Activated CD8-positive, alpha-beta memory T cell treated with anti-CD3 and anti-CD28 coated beads, Interleukin-2, amount 50 U/mL, for 48 hours (primary cell): ENCODE data around the gene LPAR3.
"Not testable (repeated sequence)": the region's sequence is repeated elsewhere in the genome, so short reads cannot be mapped to it uniquely, and the experiment has no call there.

Experiments
- DNase-seq: peaks from one replicate; pipeline ENCODE4 v3.0.0-alpha.2; 2020

Gene LPAR3, protein sequence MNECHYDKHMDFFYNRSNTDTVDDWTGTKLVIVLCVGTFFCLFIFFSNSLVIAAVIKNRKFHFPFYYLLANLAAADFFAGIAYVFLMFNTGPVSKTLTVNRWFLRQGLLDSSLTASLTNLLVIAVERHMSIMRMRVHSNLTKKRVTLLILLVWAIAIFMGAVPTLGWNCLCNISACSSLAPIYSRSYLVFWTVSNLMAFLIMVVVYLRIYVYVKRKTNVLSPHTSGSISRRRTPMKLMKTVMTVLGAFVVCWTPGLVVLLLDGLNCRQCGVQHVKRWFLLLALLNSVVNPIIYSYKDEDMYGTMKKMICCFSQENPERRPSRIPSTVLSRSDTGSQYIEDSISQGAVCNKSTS

DNA sequence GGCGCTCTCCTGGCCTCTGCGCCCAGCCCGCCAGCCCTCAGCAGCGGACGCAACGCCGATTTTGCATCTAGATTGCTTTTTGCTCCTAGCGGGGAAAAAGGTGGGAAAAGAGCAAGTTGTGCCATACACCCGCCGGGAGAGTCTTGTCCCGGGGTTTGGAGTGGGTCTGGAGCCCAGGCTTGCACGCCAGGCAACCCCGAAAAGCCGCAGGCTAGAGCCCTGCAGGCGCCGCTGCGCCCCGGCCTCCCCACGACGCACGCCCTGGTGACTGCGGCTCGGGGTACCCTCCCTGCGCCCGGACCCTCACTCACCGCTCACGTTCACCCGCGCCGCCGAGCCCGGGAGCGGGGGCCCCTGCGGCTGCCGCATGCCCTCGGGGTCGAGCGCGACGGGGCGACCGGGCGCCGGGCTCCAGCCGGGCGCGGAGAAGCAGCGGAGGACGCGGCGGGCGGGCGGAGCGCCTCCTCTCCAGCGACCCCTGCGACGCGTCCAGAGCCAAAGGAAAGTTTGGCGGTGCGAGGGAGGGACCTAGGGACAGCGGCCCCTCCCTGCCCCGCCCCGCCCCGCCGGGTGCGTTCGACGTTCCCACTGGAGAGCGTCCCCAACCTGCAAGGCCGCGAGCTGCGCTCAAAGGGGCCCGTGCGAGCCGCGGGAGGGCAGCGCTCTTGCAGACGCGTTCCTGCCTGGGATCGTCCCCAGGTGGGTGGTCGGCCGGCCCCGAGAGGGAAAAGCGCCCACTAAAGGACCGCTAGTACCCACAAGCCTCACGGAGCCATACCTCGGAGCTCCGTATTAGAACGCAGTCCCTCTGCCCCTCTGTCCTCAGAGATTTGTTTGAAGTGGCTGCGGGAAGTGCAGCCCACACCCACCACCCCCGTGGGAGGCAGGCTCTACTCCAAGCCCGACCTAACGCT lies at the start of gene LPAR3:
Gene LPAR3, minus strand, starts transcription at position 502 of the 914 bp plus-strand sequence. CDS start 27,086 bp downstream, outside the sequence.
- peak; percentile 56 for DNase-seq

DNA sequence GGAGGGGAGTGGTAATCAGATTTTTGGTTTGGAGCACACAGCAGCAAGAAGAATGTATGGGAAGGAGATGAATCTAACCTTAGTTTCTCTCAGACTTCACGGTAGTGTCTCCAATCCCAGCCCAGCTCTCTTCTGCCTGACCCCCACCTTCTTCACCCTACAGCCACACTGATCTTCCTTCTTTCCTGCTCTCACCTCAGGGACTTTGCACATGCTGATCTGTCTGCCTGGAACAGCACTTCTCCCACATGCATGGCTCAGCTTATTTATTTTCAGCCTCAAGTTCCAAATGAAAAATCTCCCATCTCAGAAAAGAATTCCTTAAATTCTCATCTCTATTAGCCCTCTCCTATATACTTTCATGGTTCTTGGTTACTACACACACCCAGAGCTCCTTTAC lies 48.8 kb upstream of the LPAR3 start:
- no peak for DNase-seq

DNA sequence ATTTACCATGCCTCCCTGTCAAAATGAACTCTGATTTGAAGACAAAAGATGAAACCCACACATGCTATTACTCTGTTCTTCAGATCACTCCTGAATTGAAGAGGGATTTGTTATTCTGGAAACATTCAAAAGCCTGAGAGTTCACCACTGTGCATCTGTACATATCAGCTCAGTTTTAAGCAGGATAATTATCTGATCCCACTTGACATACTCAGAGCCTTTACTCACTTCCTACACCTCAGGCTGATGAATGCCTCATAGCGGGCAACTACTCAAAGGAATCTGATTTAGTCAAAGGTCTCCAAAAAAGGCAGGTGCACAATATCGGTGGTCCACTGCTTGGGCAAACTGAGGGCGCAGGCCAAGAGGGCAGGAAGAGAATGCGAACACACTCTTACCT lies 47.5 kb upstream of the LPAR3 start:
- DNase-seq = no peak

DNA sequence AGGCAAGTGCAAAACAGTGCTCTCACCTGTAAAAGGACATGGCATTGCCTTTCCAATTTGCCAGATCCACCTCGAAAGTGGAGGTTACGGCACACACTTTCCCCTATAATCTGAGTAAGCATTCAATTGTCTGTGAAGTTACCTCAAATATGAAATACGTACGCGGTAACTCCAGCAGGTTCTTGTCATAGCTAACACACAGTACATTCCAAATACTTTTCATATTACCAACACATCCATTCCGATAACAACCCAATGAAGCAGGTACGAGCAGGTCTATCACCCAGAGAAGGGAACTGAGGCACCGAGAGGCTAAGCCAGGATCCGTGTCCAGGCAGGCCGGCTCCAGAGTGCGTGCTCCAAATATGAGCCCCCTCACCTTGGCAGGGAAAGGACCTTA lies 46.8 kb upstream of the LPAR3 start:
- no peak for DNase-seq

DNA sequence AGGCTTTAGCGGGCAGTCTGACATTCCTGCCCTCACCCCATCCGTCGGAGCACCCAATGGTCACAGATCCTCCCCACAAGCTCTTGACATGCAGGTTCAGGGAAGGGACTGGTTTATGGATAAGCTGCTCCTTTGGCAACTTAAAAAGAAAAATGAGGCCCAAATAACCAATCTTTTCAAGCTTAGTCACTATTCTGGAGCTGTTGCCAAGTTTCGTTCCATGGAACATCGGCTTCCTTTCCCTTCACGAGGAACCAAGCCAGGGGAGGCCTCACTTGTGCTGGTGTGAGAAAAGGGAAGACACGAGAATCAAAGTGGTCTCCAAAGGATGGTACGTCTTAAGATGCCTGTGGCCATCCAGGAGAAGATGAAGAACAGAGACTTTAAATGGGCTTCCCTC lies 46.1 kb upstream of the LPAR3 start:
- DNase-seq = no peak

DNA sequence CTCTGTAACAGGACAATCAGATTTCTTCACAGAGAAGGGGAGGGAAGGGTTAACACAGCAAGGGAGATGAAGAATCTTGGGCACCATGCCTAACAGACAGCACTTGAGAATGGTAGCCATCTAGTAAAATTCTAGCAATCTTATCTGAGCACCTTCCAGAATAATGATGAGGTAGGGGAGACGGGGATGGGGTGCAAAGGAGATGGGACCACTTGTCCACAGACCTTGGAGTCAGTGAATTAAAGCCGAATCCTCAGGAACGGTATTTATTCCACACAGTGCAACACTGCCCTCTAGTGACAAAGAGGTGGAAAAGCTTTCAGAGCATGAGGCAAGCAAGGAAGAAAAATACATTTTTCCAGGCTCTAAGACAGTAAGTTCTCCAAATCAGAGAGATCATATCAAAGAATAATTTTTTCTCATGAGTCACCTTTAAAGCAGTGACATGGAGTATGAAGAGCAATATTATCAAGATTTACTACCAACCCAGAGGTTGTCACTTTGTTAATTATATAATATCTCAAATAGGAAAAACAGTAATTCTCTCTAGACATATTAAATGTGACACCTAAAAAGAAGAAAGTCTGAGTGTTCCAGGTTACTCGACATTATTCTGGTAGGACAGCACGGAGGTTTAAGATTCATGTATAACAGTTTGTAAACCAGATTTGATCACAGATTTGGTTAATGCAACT lies 43.3 kb upstream of the LPAR3 start:
- DNase-seq = no peak

DNA sequence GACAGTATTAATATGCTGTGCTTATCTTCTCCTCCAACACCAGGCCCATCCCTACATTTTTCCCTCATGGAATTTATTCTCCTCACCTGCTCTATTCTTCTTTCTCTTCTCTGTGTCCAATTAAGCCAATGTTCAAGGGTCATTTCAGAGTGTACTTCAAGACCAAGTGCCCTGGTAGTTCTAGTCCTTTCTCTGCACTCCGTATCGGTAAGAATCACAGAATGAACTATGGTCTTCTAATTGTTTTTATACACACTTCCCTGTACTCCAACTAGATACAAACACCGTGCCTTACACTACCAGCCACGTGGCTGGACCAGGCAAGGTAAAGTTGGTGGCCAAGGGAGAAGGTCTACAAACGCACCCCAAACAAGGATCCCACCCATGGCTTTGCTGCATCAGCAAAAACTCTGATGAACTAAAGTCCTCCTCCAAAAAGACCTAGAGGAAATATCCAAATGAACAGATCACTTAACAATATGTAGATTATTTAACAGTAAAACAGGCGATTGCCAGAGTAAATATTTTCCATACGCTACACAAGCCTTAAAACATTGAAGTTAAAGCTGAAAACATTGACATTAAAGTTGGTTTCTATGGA lies 40.1 kb upstream of the LPAR3 start:
- DNase-seq = no peak

DNA sequence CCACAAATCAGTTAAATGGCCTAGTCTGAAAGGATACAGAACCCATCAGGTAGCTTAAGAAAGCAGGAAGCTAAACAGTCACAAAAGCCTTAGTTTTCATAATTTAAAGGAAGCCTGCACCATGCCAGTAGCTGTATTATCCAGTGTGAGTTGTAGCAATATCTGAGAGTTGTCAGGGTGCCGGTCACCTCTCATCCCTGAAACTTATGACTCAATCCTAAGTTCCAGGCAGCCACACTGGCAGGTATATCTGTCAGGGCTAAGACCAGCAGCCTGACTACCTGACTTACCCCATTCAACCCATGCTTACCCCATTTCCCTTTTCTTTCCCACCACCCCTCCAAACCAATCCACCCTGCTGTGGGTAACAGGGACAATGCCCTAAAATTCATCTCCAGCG lies 37.8 kb upstream of the LPAR3 start:
- no peak for DNase-seq

DNA sequence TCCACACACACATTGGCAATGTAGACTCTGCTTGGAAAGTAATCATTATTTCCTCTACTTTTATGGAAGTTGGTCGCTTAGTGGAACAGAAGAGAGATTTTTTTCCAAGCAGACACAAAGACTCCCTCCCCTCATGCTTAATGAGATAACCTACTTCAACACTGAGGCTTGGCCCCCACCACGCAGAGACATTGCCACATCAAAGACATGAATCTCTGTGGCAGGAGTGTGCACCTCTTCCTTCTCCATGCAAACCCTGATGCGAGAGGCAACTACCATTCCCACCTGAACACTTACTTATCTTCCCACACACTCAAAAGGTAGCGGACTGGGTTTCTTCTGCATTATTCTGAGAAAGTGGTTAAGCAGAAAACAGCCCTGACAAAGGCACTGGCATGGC lies 37.3 kb upstream of the LPAR3 start:
- DNase-seq = no peak

DNA sequence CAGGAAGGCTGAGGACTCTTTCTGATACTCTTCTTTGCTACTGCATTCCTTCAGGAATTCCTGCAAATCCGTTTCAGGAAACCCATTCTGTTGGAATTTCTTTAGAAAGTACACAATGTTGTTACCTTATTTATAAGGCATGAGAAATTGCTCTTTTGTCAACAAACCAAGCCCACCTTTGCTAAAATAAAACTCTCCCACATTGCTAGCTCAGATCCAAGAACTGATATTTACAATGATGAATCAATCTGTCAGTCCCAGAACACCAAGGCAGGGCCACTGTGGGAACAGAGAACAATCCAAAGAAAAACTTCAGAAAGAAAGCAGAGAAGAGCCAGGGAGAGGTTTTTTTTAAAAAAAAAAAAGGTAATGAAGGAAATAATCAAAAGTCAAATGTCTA lies 36.6 kb upstream of the LPAR3 start:
- DNase-seq = no peak

DNA sequence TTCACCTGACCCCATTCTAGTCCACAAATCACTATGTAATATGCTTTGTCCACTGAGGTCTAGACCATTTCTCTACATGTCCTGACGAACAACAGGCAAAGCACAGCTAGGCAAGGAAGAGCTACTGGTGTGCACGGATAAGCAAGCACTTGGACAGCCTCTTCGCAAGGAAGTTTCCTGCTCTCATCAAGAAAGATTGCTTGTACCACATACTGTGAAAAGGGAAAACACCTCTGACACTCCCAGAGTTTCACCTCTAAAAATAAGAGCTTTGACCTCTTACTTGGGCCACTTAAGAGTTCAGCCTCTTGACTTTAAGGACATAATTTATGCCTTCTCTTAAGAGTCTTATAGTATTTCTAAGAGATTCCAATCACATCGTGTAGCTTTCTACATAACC lies 36.0 kb upstream of the LPAR3 start:
- no peak for DNase-seq

DNA sequence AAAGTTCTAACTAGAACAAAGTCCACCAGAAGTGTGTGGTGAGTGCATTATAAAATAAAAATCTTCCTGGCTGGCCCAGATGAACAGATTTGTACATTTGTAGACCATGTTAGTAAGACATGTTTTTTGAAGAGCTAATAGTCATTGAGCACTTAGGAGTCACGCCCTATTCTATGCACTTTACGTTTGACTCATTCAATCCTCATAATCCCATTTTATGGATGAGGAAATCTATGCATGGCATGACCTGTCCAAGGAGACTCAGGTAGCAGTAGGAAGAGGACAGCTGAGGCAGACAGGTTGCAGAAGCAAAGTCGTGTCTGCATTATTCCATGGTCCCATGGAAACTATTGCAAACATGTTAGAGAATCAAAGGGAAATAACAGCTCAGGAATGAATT lies 30.3 kb upstream of the LPAR3 start:
- DNase-seq = no peak

DNA sequence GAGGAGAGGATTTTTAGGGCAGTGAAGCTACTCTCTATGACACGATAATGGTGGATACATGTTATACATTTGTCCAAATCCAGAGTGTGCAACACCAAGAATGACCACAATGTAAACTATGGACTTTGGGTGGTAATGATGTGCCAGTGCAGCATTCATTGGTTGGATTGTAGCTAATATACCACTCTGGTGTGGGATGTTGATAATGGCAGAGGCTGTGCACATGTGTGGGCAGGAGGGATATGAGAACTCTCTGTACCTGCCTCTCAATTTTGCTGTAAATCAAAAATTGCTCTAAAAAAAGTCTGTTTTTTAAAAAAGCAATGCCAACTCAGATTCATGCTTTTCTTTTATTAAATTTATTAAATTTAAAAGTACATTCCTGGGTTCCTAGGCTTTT lies 27.2 kb upstream of the LPAR3 start:
- DNase-seq = no peak

DNA sequence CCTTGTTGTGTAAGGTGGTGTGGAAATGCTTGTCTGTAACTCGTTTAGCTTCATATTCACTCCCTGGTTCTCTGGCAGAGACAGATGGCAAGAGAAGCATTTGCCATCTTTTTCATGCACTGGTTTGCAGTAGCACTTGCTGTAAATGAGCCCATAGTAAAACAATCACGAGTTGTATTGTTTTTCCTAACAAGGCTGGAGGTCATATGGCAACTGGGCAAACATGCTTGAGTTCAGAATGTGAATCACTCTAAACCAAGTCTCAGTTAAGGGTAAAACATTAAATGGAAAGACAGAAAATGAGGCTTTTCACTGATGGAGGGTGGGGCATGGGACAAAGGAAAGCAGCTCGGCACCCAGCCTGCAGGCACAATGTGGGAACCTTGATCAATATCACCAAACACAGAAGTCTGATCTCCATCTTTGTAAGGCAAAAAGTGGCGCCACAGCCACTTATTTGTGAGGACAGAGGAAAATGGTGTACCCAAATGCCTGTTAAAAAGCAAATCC lies 26.5 kb upstream of the LPAR3 start:
- DNase-seq = no peak

DNA sequence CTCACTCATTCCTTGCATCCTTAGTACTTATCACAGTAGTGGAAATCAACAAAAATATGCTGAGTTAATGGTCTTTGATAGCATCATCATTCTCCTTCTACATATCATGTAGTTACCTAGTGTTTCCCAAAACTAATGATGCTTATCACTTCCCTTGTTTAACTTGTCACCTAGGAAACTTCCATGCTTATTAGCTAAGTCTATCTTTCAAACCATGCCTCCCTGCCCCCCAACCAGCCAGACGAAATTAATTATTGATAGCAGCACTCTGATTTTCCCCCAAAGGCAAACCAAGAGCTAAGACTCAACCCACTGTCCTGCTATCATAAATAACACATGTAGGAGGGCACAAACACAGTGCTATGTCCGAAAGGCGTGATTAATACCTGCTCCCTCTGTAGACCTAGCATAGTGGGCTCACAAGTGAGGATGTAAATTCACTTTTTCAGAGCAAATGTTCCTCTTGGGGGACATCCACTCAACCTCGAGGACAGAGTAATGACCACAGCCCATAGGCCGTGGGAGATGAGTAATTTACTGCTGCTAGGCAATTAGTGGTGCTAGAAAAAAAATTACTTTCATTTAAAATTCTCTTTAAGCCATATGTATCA lies 25.8 kb upstream of the LPAR3 start:
- DNase-seq = no peak

DNA sequence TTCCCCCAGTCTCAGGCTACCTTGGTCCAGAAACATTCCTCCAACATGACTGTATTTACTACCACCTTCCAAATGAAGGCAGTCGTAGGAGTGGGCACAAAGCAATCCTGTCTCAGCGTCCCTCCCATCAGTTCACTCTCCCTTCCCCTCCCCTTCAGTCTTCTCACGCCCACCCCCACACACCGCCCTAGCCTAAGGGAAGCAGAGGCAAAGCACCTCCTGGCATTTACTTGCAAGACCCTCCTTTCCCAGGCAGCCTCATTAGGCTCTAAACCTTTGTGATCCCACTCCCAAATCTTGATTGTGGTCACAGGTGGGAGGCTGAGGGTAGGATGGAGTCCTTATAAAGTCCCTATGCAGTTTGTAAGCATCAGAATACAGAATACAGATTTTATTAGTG lies 23.9 kb upstream of the LPAR3 start:
- no peak for DNase-seq

DNA sequence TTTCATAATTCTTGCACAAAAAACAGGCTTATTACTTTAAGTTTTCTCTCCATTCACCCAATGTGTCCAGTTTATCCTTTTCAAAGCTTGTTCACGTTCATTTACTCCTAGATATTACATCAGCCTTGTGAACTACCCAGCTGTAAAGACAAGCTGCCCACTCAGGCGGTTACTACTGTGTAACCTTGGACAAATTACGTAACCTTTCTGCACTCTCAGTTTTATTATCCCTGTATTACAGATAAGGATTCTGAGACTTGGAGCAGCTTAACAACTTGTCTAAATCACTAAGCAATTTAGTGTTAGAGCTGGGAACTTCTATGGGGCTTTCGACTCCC lies 20.5 kb upstream of the LPAR3 start:
- DNase-seq = no peak

DNA sequence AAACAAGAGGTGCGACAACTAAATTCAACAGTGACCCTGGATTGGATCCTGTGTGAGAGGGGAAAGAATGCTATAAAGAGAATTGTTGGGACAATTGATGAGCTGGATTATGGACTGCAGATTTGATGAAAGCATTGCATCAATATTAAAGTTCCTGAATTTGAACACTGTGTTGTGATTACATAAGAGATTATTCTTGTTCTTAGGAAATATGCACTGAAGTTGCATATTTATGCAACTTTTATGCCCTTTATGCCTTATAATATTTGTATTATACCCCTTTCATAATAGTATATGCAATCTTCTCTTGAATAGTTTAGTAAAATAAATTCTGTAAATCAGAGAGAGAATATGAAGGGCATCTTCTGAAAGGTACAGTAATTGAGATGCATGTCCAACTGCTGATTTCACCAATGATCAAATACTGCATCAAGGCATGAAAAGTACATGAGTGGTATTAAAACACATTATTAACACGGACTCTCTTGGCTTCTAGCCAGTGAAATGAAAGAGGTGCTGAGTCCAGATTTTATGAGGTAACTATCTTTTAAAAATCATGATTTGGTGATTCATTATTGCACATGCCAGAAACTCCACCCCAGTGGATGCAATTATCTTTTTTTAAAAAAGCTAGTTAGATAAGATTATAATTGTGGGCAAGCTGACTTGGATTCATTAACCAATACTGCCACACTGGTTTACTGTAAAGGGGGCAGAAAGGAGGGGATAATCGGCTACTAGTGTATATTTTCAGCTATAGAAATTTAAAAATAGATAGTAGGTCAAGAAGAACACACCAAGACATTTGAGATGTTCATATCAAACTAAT lies 19.9 kb upstream of the LPAR3 start:
- no peak for DNase-seq

DNA sequence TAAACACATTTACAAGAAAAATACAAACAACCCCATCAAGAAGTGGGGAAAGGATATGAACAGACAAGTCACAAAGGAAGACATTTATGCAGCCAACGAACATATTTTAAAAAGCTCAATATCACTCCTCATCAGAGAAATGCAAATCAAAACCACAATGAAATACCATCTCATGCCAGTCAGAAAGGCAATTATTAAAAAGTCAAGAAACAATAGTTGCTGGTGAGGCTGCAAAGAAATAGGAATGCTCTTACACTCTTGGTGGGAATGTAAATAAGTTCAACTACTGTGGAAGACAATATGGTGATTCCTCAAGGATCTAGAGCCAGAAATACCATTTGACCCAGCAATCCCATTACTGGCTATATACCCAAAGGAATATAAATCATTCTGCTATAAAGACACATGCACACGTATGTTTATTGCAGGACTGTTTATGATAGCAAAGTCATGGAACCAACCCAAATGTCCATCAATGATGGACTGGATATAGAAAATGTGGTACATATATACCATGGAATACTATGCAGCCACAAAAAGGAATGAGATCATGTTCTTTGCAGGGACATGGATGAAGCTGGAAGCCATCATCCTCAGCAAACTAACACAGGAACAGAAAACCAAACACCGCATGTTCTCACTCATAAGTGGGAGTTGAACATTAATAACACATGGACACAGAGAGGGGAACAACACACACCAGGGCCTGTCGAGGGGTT lies 15.9 kb upstream of the LPAR3 start:
- not testable (repeated sequence) for DNase-seq

DNA sequence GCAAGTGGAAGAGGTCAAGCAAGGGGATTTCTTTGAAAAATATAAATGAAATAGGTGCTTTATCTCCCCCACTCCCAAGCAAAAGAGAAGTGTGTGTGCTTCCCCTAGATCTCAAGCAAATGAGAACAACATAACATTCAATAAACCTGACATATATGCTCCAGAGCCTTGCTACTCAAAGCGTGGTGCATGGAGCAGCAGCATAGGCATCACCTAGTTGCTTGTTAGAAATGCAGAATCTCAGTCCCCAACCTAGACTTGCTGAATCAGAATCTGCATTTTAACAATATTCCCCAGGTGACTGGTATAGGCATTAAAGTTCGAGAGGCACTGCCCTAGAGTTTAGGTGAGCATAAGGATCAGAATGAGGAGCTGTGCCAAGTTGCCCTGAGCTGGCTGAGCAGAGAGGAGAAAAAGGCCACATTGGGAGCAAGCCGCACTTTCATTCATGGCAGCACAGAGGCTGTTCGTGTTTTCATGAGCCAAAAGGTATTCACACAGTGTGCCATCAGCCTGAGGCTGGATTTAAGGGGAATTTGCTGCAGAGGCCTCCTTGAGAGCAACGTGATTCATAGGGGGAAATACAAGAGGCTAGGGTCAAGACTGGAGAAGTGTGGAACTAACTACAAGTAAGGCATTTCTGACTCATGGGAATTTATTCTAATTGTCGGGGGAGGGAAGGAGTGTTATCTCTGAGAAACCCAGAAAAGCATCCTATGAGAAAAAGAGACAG lies 14.3 kb upstream of the LPAR3 start:
- DNase-seq = no peak
